Head of caudate nucleus (tissue), 42 donors: ENCODE data around the gene CDK14.

Source experiments
- DNase-seq, 42 donors: peaks; one replicate each; pipeline versions ENCODE4 v3.0.0 to v3.0.0-alpha.2; 2020 to 2021; ENCODE audit warnings: mixed read lengths in 7 of 42
- intact Hi-C: fragments of 100-400 bp; cut with DNase I; formaldehyde crosslinking; loops from one replicate; pipeline ENCODE4 v1.15.0; 2022

CDK14 gene

DNA sequence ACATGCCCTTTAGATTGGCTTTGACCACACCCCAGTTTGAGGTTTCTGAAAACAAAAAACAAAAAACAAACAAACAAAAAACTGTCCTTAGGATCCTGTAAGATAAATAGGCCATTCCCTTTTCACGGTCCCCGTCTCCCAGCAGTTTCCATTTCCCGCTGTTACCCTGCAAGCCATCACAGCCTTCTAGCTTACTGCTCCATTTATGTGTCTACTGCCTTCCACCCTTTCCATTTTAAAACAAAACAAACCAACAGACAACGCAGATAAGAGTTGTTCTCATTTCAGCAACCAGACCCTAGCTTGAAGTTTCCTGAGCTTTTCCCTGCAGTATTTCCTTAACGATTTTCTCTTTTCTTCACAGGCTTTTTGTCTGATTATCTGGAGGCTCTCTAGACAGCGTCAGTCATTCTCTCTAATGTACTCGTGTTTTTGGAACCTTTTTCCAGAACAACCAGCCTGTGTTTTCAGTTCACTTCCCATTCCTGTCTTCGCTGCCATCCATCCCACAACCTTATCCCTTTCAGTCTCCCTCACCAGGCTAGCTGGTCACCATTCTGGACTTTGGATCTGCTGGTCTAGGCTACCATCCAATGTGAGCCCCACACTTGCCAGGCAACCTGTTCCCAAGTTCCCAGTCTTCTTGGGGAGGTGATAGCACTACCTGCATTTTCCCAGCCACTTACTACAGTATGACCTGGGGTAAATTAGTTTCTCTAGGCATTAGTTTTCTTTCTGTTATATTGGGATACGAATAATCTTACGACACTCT, 350.8 kb downstream of the CDK14 start:
- intact Hi-C loops = no loop called here
- DNase-seq = no peak

- intact Hi-C loops = no loop called here
- no peak for DNase-seq
These were observed 352.0 kb downstream of the CDK14 start for GRCh38 chr7:90948085-90948484.

GRCh38 chr7:90951229-90951628, 355.1 kb downstream of the CDK14 start:
- DNase-seq = no peak
- intact Hi-C loops = no loop called here

DNA sequence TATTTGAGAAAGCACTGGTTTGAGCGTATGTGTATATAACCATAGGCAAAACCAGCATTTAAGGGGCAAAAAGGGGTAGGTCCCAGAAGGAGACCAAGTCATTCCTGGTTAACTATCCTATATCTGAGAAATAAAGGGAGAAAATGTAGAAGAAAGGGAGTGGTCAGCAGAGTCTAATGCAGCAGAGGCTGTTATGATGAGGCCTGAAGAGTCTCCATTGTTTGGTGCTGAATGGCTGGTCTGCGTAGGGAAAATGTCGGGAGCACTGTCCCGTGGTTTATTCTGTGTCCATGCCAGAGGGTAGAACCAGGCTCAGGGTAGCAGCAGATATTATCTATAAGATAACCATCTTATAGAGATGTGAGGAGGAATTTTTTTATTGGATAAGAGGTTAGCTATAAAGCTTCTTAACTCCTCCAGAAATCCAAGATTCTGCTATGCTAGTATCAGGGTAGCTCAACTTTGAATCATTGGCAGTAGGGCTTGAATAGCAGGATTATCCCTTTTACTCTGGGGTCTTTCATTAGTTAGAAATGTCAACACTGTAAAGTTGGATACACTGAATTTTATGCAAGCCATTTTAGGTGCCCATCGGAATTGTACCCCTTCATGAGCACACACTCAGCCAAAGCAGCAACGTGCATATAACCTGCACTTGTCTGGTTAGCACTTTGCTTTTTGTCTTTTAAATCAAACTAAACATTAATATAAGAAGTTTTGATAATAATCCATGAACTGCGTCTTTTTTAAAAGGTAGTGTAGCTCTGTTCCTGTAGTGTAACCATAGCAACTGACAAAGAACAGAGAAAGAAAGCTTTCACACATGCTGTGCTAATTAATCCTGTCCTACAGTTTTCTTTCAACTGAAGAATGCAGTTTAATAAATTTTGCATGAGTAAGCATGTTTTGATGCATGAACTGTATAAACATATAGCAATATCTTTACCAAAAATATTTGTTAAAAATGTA, 356.1 kb downstream of the CDK14 start:
- peak in 1 of 42 donors; percentile 25 for DNase-seq
- intact Hi-C loops = no loop called here

GRCh38 chr7:90955641-90956207, 359.6 kb downstream of the CDK14 start:
- DNase-seq = no peak
- intact Hi-C loops = no loop called here

DNA sequence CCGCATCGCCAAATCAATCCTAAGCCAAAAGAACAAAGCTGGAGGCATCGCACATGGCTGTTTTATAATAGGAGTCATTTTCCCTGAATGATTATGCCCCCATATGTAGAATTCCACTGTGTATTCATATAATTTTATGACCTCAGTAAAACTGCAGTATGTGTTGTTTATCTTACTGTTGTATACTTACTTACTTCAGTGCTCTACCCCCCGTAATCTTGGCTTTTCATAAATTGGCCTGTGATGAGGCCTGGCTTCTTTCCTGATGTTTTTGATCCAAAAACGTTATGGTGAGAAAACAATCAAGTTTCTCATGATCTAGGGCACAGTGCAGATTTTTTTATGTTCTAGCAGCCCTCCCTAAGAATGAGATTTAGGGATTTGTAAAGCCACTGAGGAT, 361.8 kb downstream of the CDK14 start:
- intact Hi-C loops = no loop called here
- DNase-seq = no peak

DNA sequence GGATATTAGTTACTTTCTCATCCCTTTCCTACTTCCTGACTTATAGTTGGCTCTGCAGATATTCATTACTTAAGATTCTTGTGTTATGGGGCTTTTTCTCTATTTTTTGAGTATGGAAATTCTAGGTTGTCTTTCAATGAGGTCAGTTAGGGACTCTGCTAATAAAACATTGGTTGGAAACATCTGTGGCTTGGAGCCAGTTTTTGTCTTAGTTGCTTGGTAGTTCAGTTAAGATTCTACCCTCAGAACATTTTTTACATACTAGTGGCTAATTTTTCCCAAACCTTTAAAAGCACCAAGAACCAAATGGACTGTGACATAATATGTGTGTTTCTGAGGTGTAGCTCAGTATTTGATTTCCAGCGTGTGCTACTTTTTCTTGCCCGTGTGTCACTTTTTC, 362.5 kb downstream of the CDK14 start:
- no peak for DNase-seq

GRCh38 chr7:90961037-90961725, 365.1 kb downstream of the CDK14 start:
- intact Hi-C loops = no loop called here

More for the DNA sequence above, 362.5 kb downstream of the CDK14 start:
- intact Hi-C loops = no loop called here

DNA sequence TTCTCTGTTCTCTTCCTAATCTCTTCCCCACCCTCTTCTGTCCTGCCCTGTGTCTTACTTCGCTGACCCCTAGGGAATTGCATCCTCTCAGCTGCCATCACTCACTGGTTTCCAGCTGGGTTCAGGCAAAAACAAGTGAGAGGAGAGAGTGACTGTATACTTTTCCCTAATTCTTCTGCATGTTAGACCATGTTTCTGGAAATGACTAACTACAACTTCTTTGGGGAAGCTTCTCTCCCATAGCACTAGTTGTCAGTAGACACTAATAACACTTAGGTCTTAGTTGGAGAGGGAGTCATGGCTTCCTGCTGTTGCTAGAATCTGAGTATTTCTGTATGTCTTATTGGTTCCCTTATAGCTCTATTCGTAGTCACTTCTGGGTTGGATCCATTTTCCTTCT, 369.1 kb downstream of the CDK14 start:
- no peak for DNase-seq
- intact Hi-C loops = no loop called here

More at GRCh38 chr7:90961037-90961725, 365.1 kb downstream of the CDK14 start:
- DNase-seq = no peak

DNA sequence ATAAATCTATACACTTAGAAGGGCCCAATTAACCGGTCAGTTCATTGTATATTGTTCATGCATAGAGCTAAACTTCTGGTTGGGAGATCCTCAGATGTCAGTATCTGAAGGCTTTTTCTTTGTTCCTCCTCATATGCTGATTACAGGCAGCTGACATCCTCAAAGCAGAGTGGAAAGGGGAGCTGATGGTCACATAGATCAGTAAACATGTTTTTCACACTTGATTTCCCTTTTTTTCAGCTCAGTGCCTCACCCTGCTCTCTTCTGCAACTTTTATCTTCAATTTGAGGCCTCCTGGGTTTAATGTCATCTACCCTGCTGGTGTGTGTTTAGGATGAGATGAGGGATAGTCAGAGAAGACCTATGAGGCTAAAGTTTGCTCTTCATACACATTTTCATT, 370.2 kb downstream of the CDK14 start:
- intact Hi-C loops = no loop called here
- no peak for DNase-seq

DNA sequence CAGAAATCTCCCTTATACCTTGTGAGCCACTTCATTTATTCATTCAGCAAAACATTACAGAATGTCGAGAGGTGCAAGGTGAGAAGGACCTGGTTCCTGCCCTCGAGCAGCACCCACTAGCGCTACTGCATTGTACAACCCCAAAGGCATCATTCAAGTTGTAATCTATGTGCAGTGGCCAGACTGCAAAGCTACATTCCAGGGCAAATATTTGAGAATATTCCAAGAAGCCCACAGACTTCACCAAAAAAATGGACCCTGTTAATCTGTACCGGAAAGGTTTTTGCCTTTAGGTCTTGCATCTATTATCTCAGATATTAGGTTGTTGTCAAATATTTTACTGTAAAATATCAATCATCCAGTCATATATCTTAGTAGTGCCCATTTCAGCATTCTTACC, 372.8 kb downstream of the CDK14 start:
- intact Hi-C loops = no loop called here
- DNase-seq = no peak

DNA sequence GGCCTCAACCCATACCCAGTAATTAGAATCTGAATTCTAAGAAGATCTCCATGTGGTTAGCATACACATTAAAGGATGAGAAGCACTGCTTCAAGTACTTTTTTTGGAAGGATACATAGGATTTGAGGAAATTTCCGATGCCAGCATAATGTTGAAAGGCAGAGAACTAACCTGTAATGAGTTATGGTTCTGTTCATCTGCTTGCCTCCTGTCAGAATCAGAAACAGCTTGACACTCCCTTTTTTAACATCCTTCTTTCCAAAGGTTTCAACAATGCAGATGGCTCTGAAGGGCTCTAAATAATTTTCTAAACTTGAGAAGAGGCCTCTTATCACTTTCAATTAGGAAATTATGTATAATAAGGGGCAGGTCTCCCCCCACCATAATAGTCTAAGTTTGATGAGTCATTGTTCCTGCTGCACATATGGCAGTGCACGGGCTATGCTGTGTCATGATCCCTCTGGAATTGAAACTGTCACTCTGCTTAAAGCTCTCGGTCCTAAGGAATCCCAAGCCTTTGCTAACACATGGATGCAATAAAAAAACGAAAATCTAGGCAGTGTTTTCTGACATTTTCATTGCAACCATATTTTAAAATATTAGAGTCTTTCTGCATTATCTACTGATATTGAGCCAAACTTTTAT, 376.9 kb downstream of the CDK14 start:
- intact Hi-C loops = no loop called here
- no peak for DNase-seq

DNA sequence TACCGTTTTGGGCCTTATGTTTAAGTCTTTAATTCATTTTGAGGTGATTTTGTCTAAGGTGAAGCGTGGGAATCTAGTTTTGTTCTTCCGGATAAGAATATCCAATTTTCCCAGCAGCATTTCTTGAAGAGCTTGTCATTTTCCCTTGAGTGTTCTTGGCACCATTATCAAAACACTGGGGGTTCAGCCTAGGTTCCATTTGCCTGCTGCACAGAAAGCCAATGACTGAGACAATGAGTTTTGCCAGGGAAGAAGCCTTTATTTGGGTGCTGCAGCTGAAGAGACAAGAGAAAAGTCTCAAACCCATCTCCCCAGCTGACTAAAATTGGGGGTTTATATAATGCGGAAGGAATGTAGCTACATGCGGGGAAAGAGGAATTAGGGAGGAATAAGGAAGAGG, 380.9 kb downstream of the CDK14 start:
- intact Hi-C loops = no loop called here
- peak in 10 of 42 donors; percentile 17 to 58 (median 32) for DNase-seq

GRCh38 chr7:90980545-90980944, 384.4 kb downstream of the CDK14 start:
- intact Hi-C loops = no loop called here

GRCh38 chr7:90982228-90982627, 386.1 kb downstream of the CDK14 start:
- intact Hi-C loops = no loop called here
- DNase-seq = no peak

More at GRCh38 chr7:90980545-90980944, 384.4 kb downstream of the CDK14 start:
- DNase-seq = no peak

DNA sequence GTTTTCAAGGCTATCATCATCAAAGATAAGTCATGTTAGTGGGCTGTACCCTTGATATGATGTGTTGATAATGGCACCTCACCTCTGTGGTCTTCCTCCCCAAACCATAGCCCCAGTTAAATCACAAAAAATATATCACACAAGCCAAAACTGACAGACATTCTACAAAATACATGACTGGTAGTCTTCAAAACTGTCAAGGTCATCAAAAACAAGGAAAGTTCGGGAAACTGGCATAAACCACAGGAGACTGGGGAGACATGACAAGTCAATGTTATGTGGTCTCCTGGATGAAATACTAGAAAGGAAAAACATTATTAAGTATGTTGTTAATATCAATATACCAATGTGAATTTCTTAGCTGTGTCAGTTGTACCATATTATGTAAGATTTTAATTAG, 388.6 kb downstream of the CDK14 start:
- intact Hi-C loops = no loop called here
- DNase-seq = no peak

DNA sequence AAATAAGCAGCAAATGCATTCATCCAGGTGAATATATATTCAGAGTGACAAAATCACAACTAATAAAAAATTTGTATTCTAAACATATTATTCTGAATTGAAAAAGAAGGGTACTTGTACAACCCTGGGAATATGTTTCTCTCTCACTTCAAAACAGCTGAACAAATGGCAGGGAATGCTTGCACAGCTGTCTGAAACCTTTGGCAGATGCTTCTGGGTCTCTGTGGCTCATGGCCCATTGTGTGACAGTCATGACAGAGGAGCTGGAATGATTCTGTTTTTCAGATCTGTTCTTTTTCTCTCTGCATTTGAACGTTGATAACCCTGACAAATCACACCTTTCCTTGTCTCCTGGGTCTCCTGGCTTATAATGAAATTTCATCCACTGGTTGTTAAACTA, 392.4 kb downstream of the CDK14 start:
- intact Hi-C loops = no loop called here
- DNase-seq = no peak

DNA sequence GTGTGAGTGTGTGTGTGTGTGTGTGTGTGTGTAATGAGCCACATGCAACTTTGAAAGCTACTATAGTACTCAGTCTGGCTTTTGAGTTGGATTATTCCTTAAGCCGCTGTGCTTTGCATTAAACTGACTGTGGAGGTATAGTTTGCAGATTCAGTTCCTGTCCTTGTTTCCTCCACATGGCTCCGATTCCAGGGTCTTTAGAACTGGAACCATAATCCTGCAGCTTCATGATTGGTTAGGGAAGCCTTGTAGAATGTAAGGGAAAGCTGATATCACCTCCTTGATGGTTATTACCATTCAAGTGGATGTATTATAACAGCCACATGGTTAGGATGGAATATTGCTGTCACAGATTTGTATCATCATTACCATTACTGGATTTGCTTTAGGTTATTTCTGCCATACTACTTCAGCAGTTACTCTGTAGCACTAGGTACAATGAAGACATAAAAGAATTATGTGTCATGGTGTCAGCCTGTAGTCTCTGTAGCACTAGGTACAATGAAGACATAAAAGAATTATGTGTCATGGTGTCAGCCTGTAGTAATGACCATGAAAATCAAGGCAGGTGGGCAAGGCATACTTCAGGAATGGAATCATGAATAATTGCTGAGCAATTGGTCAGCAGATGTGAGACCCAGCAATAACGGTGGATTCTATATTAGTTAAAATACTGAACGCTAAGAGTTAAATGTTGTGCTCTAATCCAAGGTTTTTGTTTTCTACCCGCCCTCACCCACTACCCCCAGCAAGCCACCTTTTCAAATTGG, 393.1 kb downstream of the CDK14 start:
- intact Hi-C loops = no loop called here
- no peak for DNase-seq
